Lung (tissue), 12 donors: ENCODE results near the gene INO80D. TPM values are rescaled to one million over a fixed set of nuclear protein-coding genes. Genes with fewer than 3 reads are reported as not detected.

ENCODE experiments used
- ATAC-seq: fragments of 200-7000 bp; cut with Tn5 transposase; one replicate; pipeline ENCODE4 v1.9.1; 2020; ENCODE audit warnings: moderate number of reproducible peaks; ENCODE audit not compliant: insufficient read depth, low FRiP score
- DNase-seq, 3 donors: peaks; one replicate each; pipeline ENCODE4 v3.0.0-alpha.2; 2013 to 2017
- H3K27ac ChIP-seq, 2 donors: one replicate each; pipeline ENCODE4 v1.5.1; 2013; ENCODE audit warnings: mild to moderate bottlenecking in 2 of 2, moderate library complexity in 2 of 2, control low read depth in 1 of 2, inconsistent platforms in 1 of 2, low read depth in 1 of 2, low read length in 1 of 2
- H3K27me3 ChIP-seq, 3 donors: one replicate each; pipeline ENCODE4 v1.5.1; 2013; ENCODE audit warnings: low read length in 2 of 3; ENCODE audit not compliant: control insufficient read depth in 3 of 3, insufficient read depth in 3 of 3
- H3K36me3 ChIP-seq, 4 donors: one replicate each; pipeline ENCODE4 v1.5.1; 2013; ENCODE audit warnings: low read length in 4 of 4, mild to moderate bottlenecking in 1 of 4, moderate library complexity in 1 of 4; ENCODE audit not compliant: control insufficient read depth in 4 of 4, insufficient read depth in 4 of 4
- H3K4me1 ChIP-seq, 5 donors: one replicate each; pipeline ENCODE4 v1.5.1; 2013; ENCODE audit warnings: low read length in 5 of 5, mild to moderate bottlenecking in 2 of 5, moderate library complexity in 1 of 5; ENCODE audit not compliant: control insufficient read depth in 5 of 5, insufficient read depth in 5 of 5
- H3K4me3 ChIP-seq: one replicate; pipeline ENCODE4 v1.5.1; 2013; ENCODE audit warnings: mild to moderate bottlenecking, control low read depth, moderate library complexity
- H3K9ac ChIP-seq, 2 donors: one replicate each; pipeline ENCODE4 v1.5.1; 2013; ENCODE audit warnings: low read length in 2 of 2, control low read depth in 1 of 2; ENCODE audit not compliant: insufficient read depth in 1 of 2
- H3K9me3 ChIP-seq, 4 donors: one replicate each; pipeline ENCODE4 v1.5.1; 2013; ENCODE audit warnings: low read length in 3 of 4, mild to moderate bottlenecking in 1 of 4, moderate library complexity in 1 of 4; ENCODE audit not compliant: control insufficient read depth in 4 of 4, insufficient read depth in 3 of 4
- CTCF ChIP-seq: IDR thresholded peaks from 2 replicates; pipeline ENCODE4 v1.5.1; 2012; ENCODE audit warnings: mild to moderate bottlenecking; ENCODE audit errors: control extremely low read depth, extremely low read depth
- whole genome bisulfite sequencing, 2 donors: extraction: QIAGEN DNeasy Blood & Tissue Kit; methylation state at CpG; one replicate each; pipeline ENCODE4 v1.1.7; 2013; 5-methylcytosine and 5-hydroxymethylcytosine counted together
- polyA plus RNA-seq, 2 donors: library from polyadenylated mRNA; stranded (reverse); fragments of 200-250 nt; gene quantifications; one replicate each; pipeline ENCODE4 v1.2.1, GENCODE V29; 2013
- total RNA-seq, 2 donors: library from RNA; depleted of rRNA in 1 of 2; stranded (reverse); fragments of >200 nt in 1 of 2; gene quantifications; one replicate each; pipeline ENCODE4 v1.2.1, GENCODE V29; 2014 to 2021
- donor health status: control.
- donor health status: control.
- donor health status: Bipolar disorder and iron deficiency.
- donor health status: healthy.
- donor health status: DM: yes; HTN: yes; CAD: no.

The INO80D gene
- total and polyA plus RNA-seq, 4 donors: 1.9 to 33.5 (median 13.7) TPM

GRCh38 chr2:206092297-206092696 is 6.3 kb upstream of the INO80D start:
- H3K36me3 ChIP-seq: peaks cover 0 to 14% (median 2%) of the 10 kb centered on the region in 4 donors
- no peak for TF ChIP-seq CTCF
- no peaks in the 10 kb centered on the region for H3K27me3 ChIP-seq
- no peak overlapping the region for H3K4me3 ChIP-seq
- ATAC-seq: no peak
- H3K4me1 ChIP-seq: peaks cover 0 to under 1% (median 0%) of the 10 kb centered on the region in 5 donors
- WGBS, 2 donors: 93 to 98% methylated on average over 2 of the region's 2 CpGs
- DNase-seq: no peak
- H3K9ac ChIP-seq: no peak overlapping the region
- H3K27ac ChIP-seq: no peak overlapping the region
- H3K9me3 ChIP-seq: no peaks in the 10 kb centered on the region

GRCh38 chr2:206088248-206088647 is 2.3 kb upstream of the INO80D start:
- DNase-seq (no peak), ATAC-seq (no peak)
- Histone ChIP-seq H3K36me3 (peaks cover 0 to 10% (median 2%) of the 10 kb centered on the region in 4 donors), H3K4me3 (no peak overlapping the region), H3K27me3 (no peaks in the 10 kb centered on the region), H3K27ac (no peak overlapping the region), H3K9ac (no peak overlapping the region), H3K4me1 (peaks cover 0 to 15% (median 6%) of the 10 kb centered on the region in 5 donors), H3K9me3 (no peaks in the 10 kb centered on the region)
- TF ChIP-seq CTCF: no peak

GRCh38 chr2:206086716-206087350 is 859 bp upstream of the INO80D start:
- Histone ChIP-seq H3K4me1 (peaks cover 0 to 19% (median 6%) of the 10 kb centered on the region in 5 donors), H3K9ac (peak overlapping the region in 1 of 2 donors; percentile 98), H3K27ac (peak overlapping the region in 1 of 2 donors; percentile 71), H3K27me3 (no peaks in the 10 kb centered on the region), H3K4me3 (no peak overlapping the region), H3K9me3 (no peaks in the 10 kb centered on the region), H3K36me3 (peaks cover 0 to 10% (median 1%) of the 10 kb centered on the region in 4 donors)
- TF ChIP-seq CTCF: no peak
- no peak for ATAC-seq
- WGBS, 2 donors: 2 to 3% methylated on average over 4 of the region's 4 CpGs
- DNase-seq: peak in 2 of 3 donors; percentile 69 to 76
